Measurements from ENCODE around the gene SYCP3.
"Not testable (repeated sequence)": the region's sequence is repeated elsewhere in the genome, so short reads cannot be mapped to it uniquely, and the experiment has no call there.

The SYCP3 gene

GRCh38 chr12:101713059-101713682 lies 26.1 kb downstream of the SYCP3 start:
- no peak for DNase-seq

DNA sequence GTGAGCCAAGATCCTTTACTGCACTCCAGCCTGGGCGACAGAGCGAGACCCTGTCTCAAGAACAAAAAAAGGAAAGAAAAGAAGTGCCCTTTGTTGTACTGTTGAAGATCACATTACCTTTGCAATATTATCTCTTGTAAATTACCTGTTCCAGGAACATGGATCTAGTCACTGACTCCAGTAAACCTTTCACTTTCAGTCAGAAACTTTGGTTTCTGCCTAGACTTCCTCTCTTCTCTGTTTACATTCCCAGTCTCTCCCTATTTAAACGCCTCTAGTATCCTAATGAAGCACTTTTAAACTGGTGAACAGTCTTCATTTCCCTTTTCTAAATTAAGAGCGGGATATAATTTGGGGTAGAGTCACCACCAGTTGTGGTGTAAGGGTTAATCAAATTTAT lies 29.0 kb downstream of the SYCP3 start:
- no peak for DNase-seq

DNA sequence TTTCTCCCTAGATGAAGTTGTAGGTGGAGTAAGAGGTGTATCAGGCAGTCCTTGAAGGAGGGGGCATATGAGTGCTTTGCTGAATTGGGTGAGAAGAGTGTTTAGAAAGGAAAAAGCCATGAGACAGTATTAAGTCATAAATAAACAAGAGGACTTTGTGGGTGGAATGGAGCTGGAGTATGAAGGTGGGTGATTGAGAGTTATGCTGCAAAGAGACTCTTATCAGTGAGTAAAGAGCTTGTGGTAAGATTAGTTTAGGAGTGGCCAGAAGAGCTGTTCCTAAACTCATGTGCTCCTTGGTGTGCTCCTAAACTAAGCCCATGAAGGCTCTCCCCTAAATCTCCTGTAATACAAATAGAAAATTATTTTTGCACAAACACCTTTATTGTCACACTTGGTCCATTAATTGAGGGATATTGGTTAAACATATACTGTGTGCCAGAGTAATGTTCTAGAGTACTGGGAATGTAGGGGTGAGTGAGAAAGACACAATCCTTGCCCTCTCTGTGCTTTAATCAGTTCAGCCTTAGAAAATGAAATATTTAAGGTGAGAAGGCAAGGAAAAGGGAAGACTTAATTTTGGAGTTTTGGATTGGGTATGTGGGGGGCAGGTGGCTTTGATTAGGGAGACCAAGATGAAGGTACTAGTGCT lies 32.0 kb downstream of the SYCP3 start:
- no peak for DNase-seq

- DNase-seq: no peak
These were observed 32.9 kb downstream of the SYCP3 start for GRCh38 chr12:101706403-101706802.

DNA sequence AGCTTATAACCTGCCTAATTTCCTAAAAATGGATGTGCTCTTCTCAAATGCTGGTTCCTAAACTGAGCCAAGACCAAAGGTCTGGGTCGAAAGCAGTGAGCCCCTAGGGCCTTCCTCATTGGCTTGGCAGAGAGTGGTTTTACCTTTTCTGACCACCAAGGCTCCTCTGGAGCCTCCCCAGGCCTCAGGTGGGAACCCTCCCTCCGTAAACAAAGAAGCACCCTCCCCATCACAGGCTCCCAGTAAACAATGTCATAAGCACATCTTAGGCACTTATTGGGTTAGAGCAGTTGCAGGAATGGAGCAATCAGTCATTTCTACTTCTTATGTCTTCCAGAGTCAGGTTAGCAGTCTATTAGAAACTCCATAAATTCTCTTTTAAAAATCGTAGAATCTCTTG lies 35.8 kb downstream of the SYCP3 start:
- no peak for DNase-seq

GRCh38 chr12:101700299-101700820 lies 38.9 kb downstream of the SYCP3 start:
- DNase-seq: no peak

GRCh38 chr12:101698800-101699347 lies 40.4 kb downstream of the SYCP3 start:
- DNase-seq: peak; percentile 23

GRCh38 chr12:101697930-101698799 lies 41.1 kb downstream of the SYCP3 start:
- DNase-seq: peak; percentile 9

GRCh38 chr12:101697197-101697929 lies 41.9 kb downstream of the SYCP3 start, which contains the start of gene CHPT1:
CHPT1 (plus strand) TSS chr12:101697640; CDS start chr12:101697862, 222 bp downstream.
- DNase-seq: peak; percentile 51

- no peak for DNase-seq
These were observed 42.7 kb downstream of the SYCP3 start for GRCh38 chr12:101696251-101697196.

DNA sequence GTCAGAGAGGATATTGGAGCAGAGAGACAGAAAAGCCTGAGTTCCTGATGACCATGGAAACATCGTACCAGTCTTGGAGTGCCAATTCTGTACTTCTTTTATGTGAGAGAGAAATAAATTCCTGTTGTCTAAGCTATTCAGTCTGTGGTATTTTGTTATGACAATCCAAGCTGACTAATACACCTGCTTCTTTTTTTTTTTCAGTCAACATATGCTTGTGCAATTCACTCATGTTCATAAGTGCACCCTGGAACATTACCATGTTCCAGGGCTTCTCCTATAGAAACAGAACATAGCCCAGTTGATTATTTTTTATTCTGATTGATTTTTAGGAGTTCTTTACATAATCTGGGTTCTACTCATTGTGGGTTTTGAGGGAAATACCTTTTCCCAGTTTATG lies 43.6 kb downstream of the SYCP3 start:
- DNase-seq: no peak

DNA sequence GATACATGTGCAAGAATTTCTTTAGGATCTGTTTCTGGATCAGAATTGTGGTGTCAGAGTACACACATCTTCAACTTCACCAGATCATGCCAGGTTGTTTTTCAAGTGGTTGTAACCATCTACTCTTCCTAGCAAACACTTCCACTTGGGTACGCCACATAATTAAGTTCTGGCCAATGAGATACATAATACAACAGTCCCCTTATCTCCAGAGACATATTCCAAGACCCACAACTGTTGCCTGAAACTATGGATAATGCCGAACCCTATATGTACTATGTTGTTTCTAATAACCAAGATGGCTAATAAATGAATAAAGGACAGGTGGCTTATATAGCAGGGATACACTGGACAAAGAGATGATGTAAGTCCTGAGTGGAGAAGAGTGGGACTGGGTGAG lies 44.3 kb downstream of the SYCP3 start:
- no peak for DNase-seq

GRCh38 chr12:101694297-101694848 lies 44.9 kb downstream of the SYCP3 start:
- no peak for DNase-seq

DNA sequence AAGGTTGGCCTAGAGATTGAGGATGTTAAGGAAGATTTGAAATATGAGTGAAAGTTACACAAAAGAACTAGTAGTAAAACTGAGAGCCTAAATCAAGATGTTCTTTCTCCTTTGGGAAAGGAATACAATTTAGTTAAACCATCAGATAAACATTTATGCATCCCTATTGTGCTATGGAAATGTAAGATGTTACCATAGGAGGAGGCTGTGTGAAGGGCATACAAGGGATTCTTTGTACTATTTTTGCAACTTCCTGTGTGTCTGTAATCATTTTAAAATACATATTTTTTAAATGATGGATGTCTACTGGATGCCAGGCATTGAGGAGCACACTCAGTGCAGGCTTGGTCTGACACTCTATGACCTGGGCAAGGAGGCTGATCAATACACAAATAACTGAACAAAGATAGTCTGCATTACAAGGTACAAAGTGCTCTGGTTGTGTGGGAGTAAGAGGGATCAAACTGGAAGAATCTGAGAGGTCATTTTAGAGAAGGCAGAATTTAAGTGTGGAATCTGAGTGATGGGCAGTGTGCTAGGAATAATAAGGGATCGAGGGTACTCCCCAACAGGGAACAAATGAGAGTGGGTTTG lies 47.7 kb downstream of the SYCP3 start:
- no peak for DNase-seq

GRCh38 chr12:101690544-101691098 lies 48.6 kb downstream of the SYCP3 start:
- no peak for DNase-seq

GRCh38 chr12:101686176-101686575 lies 53.1 kb downstream of the SYCP3 start:
- no peak for DNase-seq

GRCh38 chr12:101685092-101685491 lies 54.2 kb downstream of the SYCP3 start:
- no peak for DNase-seq

- not testable (repeated sequence) for DNase-seq
These were observed 57.6 kb downstream of the SYCP3 start for GRCh38 chr12:101681627-101682026.

DNA sequence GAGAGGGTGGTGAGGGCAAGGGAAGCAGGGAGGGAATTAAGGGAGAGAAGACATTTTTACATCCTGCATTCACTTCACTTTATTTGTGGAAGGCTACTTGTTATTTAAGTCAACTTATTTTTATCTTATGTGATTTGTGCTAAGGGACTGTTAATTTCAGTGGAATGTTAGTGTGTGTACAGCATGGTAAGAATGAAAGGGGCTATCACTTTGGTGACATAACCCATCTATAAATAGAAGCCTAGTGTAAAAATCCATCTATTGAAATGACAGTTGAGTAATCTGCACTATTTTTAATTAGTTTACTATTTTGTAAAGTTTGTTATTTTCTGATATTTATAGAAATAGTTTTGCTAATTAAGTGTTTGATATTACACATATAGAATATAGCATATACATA lies 58.6 kb downstream of the SYCP3 start:
- no peak for DNase-seq

GRCh38 chr12:101680240-101680639 lies 59.0 kb downstream of the SYCP3 start:
- DNase-seq: no peak
